Skin of body (tissue), 2 donors: ENCODE measurements around the gene MASP2. TPM values are rescaled to one million over a fixed set of nuclear protein-coding genes. Genes with fewer than 3 reads are reported as not detected.
"Not testable (repeated sequence)": the region's sequence is repeated elsewhere in the genome, so short reads cannot be mapped to it uniquely, and the experiment has no call there.

ENCODE experiments used
- DNase-seq: peaks from one replicate; lab custom pipeline; 2025; lab: John Stamatoyannopoulos, UW
- total RNA-seq: library from RNA; depleted of rRNA; stranded (reverse); fragments of >200 nt; gene quantifications from one replicate; pipeline ENCODE4 v1.2.3, GENCODE V29; 2014

The MASP2 gene
- total RNA-seq, 1 donor from 2014 or later, result not detected

DNA sequence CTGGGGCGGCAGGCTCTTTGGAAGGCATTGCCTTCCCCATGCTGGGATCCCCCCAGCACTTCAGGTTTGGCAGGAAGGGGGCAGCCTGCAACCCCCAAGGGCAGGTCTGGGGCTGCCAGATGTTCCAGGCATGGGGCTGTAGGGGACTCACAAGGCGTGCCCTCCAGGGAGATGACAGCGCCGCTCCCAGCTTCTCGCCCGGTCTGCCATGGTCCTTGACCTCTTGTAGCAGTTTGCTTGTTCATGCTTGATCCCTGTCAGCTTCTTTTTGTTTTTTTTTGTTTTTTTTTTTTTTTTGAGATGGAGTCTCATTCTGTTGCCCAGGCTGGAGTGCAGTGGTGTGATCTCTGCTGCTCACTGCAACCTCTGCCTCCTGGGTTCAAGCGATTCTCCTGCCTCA, 56.2 kb downstream of the MASP2 start:
- DNase-seq, result no peak

DNA sequence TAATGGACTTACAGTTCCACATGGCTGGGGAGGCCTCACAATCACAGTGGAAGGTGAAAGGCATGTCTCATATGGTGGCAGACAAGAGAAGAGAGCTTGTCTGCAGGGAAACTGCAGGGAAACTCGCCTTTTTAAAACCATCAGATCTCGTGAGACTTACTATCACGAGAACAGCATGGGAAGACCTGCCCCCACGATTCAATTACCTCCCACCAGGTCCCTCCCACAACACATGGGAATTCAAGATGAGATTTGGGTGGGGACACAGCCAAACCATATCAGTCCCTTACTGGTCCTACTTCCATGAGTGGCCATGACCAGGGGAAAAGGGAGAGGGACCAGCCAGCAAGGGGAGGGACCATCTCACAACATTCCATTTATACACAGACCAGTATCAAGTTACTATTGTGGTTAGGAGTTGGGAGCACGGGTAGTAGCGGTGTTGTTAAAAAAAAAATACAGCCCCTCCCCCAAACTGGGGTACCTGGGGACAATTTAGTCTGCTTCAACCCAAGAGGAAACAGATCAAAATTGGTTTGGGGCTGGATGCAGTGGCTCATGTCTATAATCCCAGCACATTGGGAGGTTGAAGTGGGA, 57.0 kb downstream of the MASP2 start:
- DNase-seq, result not testable (repeated sequence)

DNA sequence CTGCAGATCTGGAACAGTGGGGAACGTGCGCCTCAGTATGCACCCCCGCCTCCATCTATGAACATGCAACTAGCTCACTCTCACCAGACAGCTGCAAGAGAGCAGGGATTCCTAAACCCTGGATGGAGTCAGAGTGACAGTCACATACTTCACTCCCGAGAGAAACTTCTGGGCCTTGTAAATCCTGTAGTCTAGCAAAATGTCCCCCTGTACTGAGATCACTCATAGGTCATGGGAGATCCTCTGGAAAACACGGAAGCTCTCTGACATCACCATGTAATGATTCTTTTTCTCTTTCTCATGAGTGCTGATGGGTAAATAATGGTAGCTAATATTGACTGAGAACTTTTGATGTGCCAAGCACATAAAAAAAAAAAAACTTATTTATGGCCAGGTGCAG, 57.9 kb downstream of the MASP2 start:
- no peak for DNase-seq

DNA sequence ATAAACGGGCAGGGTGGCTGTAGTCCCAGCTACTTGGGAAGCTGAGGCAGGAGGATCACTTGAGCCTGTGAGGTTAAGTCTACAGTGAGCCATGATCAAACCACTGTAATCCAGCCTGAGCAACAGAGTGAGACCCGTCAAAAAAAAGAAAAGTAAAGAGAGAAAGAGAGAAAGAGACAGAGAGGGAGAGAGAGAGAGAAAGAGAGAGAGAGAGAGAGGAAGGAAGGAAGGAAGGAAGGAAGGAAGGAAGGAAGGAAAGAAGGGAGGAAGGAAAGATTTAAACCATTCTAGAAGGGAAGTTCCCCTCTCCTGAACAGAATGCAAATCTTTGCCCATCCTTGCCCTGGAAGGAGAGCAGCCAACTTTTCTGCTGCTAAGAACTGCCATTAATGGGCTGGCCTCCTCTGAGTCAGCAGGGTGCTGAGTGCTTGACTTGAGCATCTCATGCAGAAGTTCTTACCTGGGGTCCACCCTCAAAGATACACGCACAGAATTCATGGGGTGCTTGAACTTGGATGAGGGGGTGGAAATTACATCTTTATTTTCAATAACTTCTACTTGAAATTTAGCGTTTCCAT, 59.1 kb downstream of the MASP2 start:
- no peak for DNase-seq

DNA sequence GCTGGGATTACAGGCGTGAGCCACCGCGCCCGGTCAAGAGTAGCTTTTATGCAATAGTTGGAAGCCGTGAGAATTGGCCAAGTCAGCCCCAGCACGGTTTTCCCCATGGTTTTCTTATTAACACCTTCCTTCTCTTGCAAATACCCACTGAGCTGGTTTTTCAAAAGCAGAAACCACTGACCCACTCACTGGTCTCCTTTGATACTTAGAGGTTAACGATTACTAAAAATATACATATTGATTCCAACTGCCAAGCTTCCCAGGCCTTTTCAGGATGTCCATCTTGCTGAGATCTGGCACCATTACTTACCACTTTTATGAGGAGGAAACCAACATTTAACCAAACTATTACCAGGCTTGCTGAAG, 60.5 kb downstream of the MASP2 start:
- DNase-seq, result no peak

DNA sequence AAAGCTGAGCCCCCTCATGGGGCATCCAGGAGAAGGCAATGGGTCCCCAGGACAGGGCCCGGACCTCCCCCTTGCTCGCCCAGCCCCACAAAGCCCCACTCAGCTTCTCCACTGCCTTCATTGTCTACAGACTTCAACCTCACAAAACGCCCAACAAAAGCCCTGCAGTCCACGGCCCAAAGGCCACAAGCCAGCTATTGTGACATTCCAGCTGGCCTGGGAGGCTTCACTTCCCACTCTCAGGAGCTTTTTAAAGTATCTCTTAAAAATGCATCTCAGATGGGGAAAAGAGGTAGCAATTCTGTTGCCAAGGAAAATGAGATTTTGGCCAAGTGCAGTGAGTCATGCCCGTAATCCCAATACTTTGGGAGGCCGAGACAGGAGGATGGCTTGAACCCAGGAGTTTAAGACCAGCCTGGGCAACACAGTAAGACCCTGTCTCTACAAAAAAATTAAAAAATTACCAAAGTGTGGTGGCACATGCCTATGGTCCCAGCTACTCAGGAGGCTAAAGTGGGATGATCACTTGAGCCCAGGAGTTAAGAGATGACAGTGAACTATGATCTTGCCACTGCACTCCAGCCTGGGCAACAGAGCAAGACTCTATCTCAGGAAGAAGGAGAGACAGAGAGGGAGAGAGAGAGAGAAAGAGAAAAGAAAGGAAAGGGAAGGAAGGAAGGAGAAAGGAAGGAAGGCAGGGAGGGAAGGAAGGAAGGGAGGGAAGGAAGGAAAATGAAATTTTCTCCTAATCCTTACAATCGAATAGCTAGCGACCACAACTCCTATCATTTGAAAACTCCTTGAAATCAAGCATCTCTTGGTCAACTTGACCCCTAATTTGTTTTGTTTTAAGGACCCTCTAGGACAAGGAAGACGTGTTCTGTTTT, 66.0 kb downstream of the MASP2 start:
- DNase-seq, result no peak

DNA sequence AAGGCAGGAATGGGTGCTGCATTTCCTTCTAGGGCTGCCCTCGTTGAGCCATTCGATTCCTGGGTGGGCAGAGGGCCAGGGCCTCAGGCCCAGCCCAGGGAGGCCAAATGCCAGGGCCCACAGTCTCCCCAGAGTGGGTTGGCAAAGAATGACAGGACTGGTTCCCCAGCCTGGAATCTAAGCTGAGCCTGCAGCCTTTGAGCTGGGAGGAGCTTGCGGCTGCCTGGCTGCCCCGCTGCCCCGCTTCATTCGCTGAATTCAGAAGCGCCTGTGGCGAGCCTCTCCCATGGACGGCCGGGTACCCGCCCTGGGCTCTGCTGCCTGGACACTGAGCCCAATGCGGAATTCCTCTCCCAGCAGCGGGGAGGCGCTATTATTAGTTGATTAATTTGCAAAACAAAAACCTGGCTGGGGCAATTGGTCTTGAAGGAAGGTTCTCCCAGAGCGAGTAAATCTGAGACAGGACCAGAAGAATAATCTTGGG, 66.9 kb downstream of the MASP2 start:
- no peak for DNase-seq

DNA sequence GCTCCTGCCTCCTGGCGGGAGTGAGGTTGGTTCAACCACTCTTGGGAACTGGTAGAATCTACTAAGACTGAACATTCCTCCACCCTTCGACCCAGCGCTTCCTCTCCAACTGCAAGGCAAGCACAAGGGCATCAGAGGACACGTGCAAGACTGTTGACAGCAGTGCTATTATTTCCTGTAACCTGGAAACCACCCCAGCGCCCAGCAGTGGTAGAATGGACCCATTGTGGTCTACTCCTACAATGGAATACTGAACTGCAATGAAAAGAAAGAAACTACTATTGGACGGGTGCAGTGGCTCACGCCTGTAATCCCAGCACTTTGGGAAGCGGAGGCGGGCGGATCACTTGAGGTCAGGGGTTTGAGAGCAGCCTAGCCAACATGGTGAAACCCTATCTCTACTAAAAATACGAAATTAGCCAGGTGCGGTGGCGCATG, 67.5 kb downstream of the MASP2 start:
- DNase-seq, result no peak

DNA sequence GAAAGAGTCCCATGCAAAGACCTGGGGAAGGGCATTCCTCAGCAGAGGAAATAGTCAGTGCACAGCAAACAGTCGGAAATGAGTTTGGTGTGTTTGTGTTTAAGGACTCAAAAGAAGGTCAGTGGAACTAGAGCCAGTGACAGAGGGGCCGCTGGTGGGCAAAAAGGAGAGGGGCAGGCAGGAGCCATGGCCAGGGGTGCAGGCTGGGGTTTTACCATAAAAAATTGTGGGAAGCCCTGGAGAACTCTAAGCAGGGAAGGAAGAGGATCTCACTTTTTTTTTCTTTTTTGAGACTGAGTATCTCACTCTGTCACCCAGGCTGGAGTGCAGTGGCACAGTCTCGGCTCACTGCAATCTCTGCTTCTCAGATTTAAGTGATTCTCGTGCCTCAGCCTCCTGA, 68.3 kb downstream of the MASP2 start:
- DNase-seq, result no peak

Other genes with a start within 250 kb of the MASP2 start
- gene TARDBP, start 34.6 kb downstream of the MASP2 start, total RNA-seq, result 129 TPM
- gene SRM, start 12.8 kb upstream of the MASP2 start, total RNA-seq, result 13.0 TPM
- 53.1 TPM for gene EXOSC10, start 52.6 kb upstream of the MASP2 start, total RNA-seq
- 25.2 TPM for gene ANGPTL7, start 142.1 kb upstream of the MASP2 start, total RNA-seq
- gene MTOR, start 215.3 kb upstream of the MASP2 start, total RNA-seq, result 27.2 TPM
- 8.7 TPM for gene UBIAD1, start 226.0 kb upstream of the MASP2 start, total RNA-seq